IMR-90 (cell line): ENCODE measurements around the gene CUL3. TPM values are rescaled to one million over a fixed set of nuclear protein-coding genes. Genes with fewer than 3 reads are reported as not detected.

ENCODE experiments used
- ATAC-seq: fragments of 200-7000 bp; cut with Tn5 transposase; 2 replicates; pipeline ENCODE4 v1.9.1; 2020; ENCODE audit warnings: low read depth, mild to moderate bottlenecking, moderate library complexity
- BruUV-seq: library from RNA; stranded (reverse); fragments of 400-500 nt; replicated peaks from 2 replicates; lab custom pipeline; 2021; lab: Mats Ljungman, UMichigan
- CTCF ChIA-PET: fragments of 300-600 bp; formaldehyde crosslinking; extraction: SDS; loops from one replicate; lab custom pipeline; 2021; ENCODE audit warnings: antibody characterized with exemption; lab: Yijun Ruan, JAX
- POLR2A ChIA-PET: fragments of 300-600 bp; sonication (Branson Sonifier 250); formaldehyde crosslinking; loops from one replicate; lab custom pipeline; 2022; ENCODE audit warnings: antibody characterized with exemption; ENCODE audit not compliant: unreplicated experiment; lab: Charles Lee
- DNase-seq: peaks from one replicate; pipeline ENCODE4 v3.0.0; 2013
- H2AFZ ChIP-seq: replicated peaks from 2 replicates; pipeline ENCODE3; 2013; ENCODE audit warnings: low read length, mild to moderate bottlenecking; ENCODE audit not compliant: poor library complexity
- H2AK5ac ChIP-seq: 2 replicates; pipeline ENCODE4 v1.6.1; 2013; ENCODE audit warnings: low read depth, low read length, inconsistent platforms
- H2AK9ac ChIP-seq: replicated peaks from 2 replicates; pipeline ENCODE3; 2013; ENCODE audit warnings: mild to moderate bottlenecking, low read depth, low read length, moderate library complexity; ENCODE audit not compliant: poor library complexity
- H2BK120ac ChIP-seq: 2 replicates; pipeline ENCODE4 v1.6.1; 2013; ENCODE audit warnings: low read depth, low read length, inconsistent platforms
- H2BK15ac ChIP-seq: 3 replicates; pipeline ENCODE4 v1.6.1; 2013; ENCODE audit warnings: low read depth, low read length, inconsistent platforms
- H2BK20ac ChIP-seq: 2 replicates; pipeline ENCODE4 v1.6.1; 2013; ENCODE audit warnings: low read depth, mild to moderate bottlenecking, inconsistent platforms, low read length, moderate library complexity
- H2BK5ac ChIP-seq: 2 replicates; pipeline ENCODE4 v1.6.1; 2013; ENCODE audit warnings: mild to moderate bottlenecking, low read depth, low read length, inconsistent platforms; ENCODE audit not compliant: poor library complexity, severe bottlenecking
- H3K14ac ChIP-seq: replicated peaks from 2 replicates; pipeline ENCODE4 v1.6.1; 2013; ENCODE audit warnings: low read depth, low read length, inconsistent platforms
- H3K18ac ChIP-seq: 2 replicates; pipeline ENCODE4 v1.6.1; 2013; ENCODE audit warnings: low read depth, low read length, control low read depth
- H3K23ac ChIP-seq: 2 replicates; pipeline ENCODE4 v1.6.1; 2013; ENCODE audit warnings: low read depth, low read length, inconsistent platforms
- H3K27ac ChIP-seq: 2 replicates; pipeline ENCODE4 v1.5.1; 2013; ENCODE audit warnings: mild to moderate bottlenecking, control low read depth, low read length; ENCODE audit not compliant: insufficient read depth
- H3K27me3 ChIP-seq: 2 replicates; pipeline ENCODE4 v1.6.1; 2013; ENCODE audit warnings: low read length; ENCODE audit not compliant: control insufficient read depth, insufficient read depth
- H3K36me3 ChIP-seq: 2 replicates; pipeline ENCODE4 v1.6.1; 2013; ENCODE audit warnings: low read length, mixed read lengths; ENCODE audit not compliant: control insufficient read depth, insufficient read depth
- H3K4ac ChIP-seq: 2 replicates; pipeline ENCODE4 v1.6.1; 2013; ENCODE audit warnings: low read depth, low read length, inconsistent platforms
- H3K4me1 ChIP-seq: 2 replicates; pipeline ENCODE4 v1.6.1; 2013; ENCODE audit warnings: low read length, mixed read lengths; ENCODE audit not compliant: control insufficient read depth, insufficient read depth
- H3K4me2 ChIP-seq: 2 replicates; pipeline ENCODE4 v1.6.1; 2013; ENCODE audit warnings: low read depth, mild to moderate bottlenecking, control low read depth, low read length, moderate library complexity
- H3K4me3 ChIP-seq: 2 replicates; pipeline ENCODE4 v1.5.1; 2013; ENCODE audit warnings: low read depth, mild to moderate bottlenecking, control low read depth, low read length, moderate library complexity; ENCODE audit not compliant: insufficient read depth
- H3K56ac ChIP-seq: 2 replicates; pipeline ENCODE4 v1.6.1; 2013; ENCODE audit warnings: low read length, inconsistent platforms; ENCODE audit not compliant: insufficient read depth; ENCODE audit errors: extremely low read depth
- H3K79me1 ChIP-seq, 2 experiments: 2 replicates each; pipeline ENCODE4 v1.6.1; 2013; ENCODE audit warnings: low read length in 2 of 2, inconsistent platforms in 1 of 2, low read depth in 1 of 2
- H3K9ac ChIP-seq: 2 replicates; pipeline ENCODE4 v1.6.1; 2013; ENCODE audit warnings: low read depth, low read length, control low read depth
- H3K9me1 ChIP-seq: 2 replicates; pipeline ENCODE4 v1.6.1; 2013; ENCODE audit warnings: low read length, inconsistent platforms; ENCODE audit not compliant: insufficient read depth
- H3K9me3 ChIP-seq: 2 replicates; pipeline ENCODE4 v1.6.1; 2013; ENCODE audit warnings: low read length; ENCODE audit not compliant: control insufficient read depth, insufficient read depth
- H4K20me1 ChIP-seq: 2 replicates; pipeline ENCODE4 v1.6.1; 2013; ENCODE audit warnings: low read length, inconsistent platforms; ENCODE audit not compliant: insufficient read depth
- H4K5ac ChIP-seq: 2 replicates; pipeline ENCODE4 v1.6.1; 2013; ENCODE audit warnings: mild to moderate bottlenecking, low read depth, low read length, control low read depth
- H4K8ac ChIP-seq, 2 experiments: 2 replicates each; pipeline ENCODE4 v1.6.1; 2013; ENCODE audit warnings: low read depth in 2 of 2, low read length in 2 of 2, control low read depth in 1 of 2, inconsistent platforms in 1 of 2
- H4K91ac ChIP-seq: 2 replicates; pipeline ENCODE4 v1.6.1; 2013; ENCODE audit warnings: low read depth, low read length, inconsistent platforms; ENCODE audit not compliant: insufficient read depth
- BHLHE40 ChIP-seq: fragments of 150-350 bp; IDR thresholded peaks from 2 replicates; pipeline ENCODE4 v1.6.1; 2016; ENCODE audit warnings: mild to moderate bottlenecking, low read depth, low read length
- CEBPB ChIP-seq: IDR thresholded peaks from 2 replicates; pipeline ENCODE4 v1.6.1; 2012; ENCODE audit warnings: low read depth, low read length, improper control_type of control experiment
- CHD1 ChIP-seq: IDR thresholded peaks from 2 replicates; pipeline ENCODE4 v1.6.1; 2012; ENCODE audit warnings: low read depth, low read length, improper control_type of control experiment
- CTCF ChIP-seq: conservative IDR thresholded peaks from 2 replicates; pipeline ENCODE4 v1.5.1; 2012; ENCODE audit warnings: mild to moderate bottlenecking, low read depth, low read length, improper control_type of control experiment
- ELK1 ChIP-seq: fragments of 150-350 bp; IDR thresholded peaks from 2 replicates; pipeline ENCODE4 v1.6.1; 2016; ENCODE audit warnings: low read depth, mild to moderate bottlenecking, low read length, moderate library complexity, borderline replicate concordance
- FOS ChIP-seq: fragments of 150-350 bp; IDR thresholded peaks from 2 replicates; pipeline ENCODE4 v1.6.1; 2016; ENCODE audit warnings: low read depth, low read length
- MAFK ChIP-seq: IDR thresholded peaks from 2 replicates; pipeline ENCODE4 v1.6.1; 2012; ENCODE audit warnings: low read depth, low read length, improper control_type of control experiment
- MAZ ChIP-seq: IDR thresholded peaks from 2 replicates; pipeline ENCODE4 v1.6.1; 2012; ENCODE audit warnings: low read depth, mild to moderate bottlenecking, low read length, improper control_type of control experiment, moderate library complexity, borderline replicate concordance
- MXI1 ChIP-seq: IDR thresholded peaks from 2 replicates; pipeline ENCODE4 v1.6.1; 2012; ENCODE audit warnings: low read depth, mild to moderate bottlenecking, low read length, moderate library complexity, borderline replicate concordance
- NFE2L2 ChIP-seq: fragments of 150-350 bp; IDR thresholded peaks from 2 replicates; pipeline ENCODE4 v1.6.1; 2016; ENCODE audit warnings: low read depth, mild to moderate bottlenecking, low read length
- POLR2A ChIP-seq: IDR thresholded peaks from 2 replicates; pipeline ENCODE4 v1.6.1; 2012; ENCODE audit warnings: mild to moderate bottlenecking, low read depth, low read length
- RCOR1 ChIP-seq: IDR thresholded peaks from 2 replicates; pipeline ENCODE4 v1.6.1; 2012; ENCODE audit warnings: mild to moderate bottlenecking, low read length, improper control_type of control experiment; ENCODE audit not compliant: insufficient replicate concordance
- RFX5 ChIP-seq: IDR thresholded peaks from 2 replicates; pipeline ENCODE4 v1.8.0; 2012; ENCODE audit warnings: low read depth, mild to moderate bottlenecking, low read length, moderate library complexity
- SMC3 ChIP-seq: fragments of 150-350 bp; IDR thresholded peaks from 2 replicates; pipeline ENCODE4 v1.6.1; 2016; ENCODE audit warnings: low read depth, mild to moderate bottlenecking, antibody characterized with exemption, low read length, moderate library complexity
- USF2 ChIP-seq: fragments of 150-350 bp; IDR thresholded peaks from 2 replicates; pipeline ENCODE4 v1.6.1; 2017; ENCODE audit warnings: mild to moderate bottlenecking, antibody characterized with exemption, low read length, low read depth
- WGBS, 2 experiments: methylation state at CpG; one replicate each; pipeline versions ENCODE4 v1.1.5 to v1.1.7; 2013; ENCODE audit warnings: missing lambda C conversion rate in 2 of 2; ENCODE audit not compliant: insufficient read length in 1 of 2; ENCODE audit errors: extremely low coverage in 2 of 2; 5-methylcytosine and 5-hydroxymethylcytosine counted together
- dilution Hi-C: fragments of 300-500 bp; cut with HindIII; formaldehyde crosslinking; loops from one replicate; pipeline ENCODE4 v1.14.3; 2018; ENCODE audit warnings: low sequenced_read_pairs; ENCODE audit not compliant: unreplicated experiment
- in situ Hi-C: fragments of 300-500 bp; cut with MboI; formaldehyde crosslinking; loops from 3 replicates; pipeline ENCODE4 v1.14.3; 2019; ENCODE audit warnings: low sequenced_read_pairs, inconsistent platforms, mixed read lengths
- intact Hi-C: fragments of 100-400 bp; cut with micrococcal nuclease; formaldehyde crosslinking; loops from 2 replicates; pipeline ENCODE4 v1.10.0; 2022
- polyA plus RNA-seq, 3 experiments: library from polyadenylated mRNA; depleted of rRNA; stranded (reverse); fragments of >200 nt; gene quantifications; 2 replicates each; pipeline ENCODE4 v1.2.3, GENCODE V29; 2012; ENCODE audit warnings: low replicate concordance in 1 of 3
- total RNA-seq: library from RNA; depleted of rRNA; stranded (reverse); fragments of >200 nt; gene quantifications from 2 replicates; pipeline ENCODE4 v1.2.3, GENCODE V29; 2012

Gene CUL3
- total and polyA plus RNA-seq, 2 of the 4 experiments (the other 2 are of a cell fraction): 33.7 to 45.7 TPM

GRCh38 chr2:224594840-224595239 lies 9.7 kb upstream of the CUL3 start:
- dilution Hi-C loops (no loop called here), in situ Hi-C loops (no loop called here), intact Hi-C loops (no loop called here)
- no peak overlapping the region for H4K91ac ChIP-seq
- no peak overlapping the region for H3K27ac ChIP-seq
- H4K8ac ChIP-seq: no peak overlapping the region
- peak; percentile 18 for DNase-seq
- no peak overlapping the region for H2AK9ac ChIP-seq
- no TSS peak for BruUV-seq
- no peak overlapping the region for H4K5ac ChIP-seq
- H3K36me3 ChIP-seq: no peaks in the 10 kb centered on the region
- ChIA-PET CTCF (interaction anchor here (1.0 kb wide), 1 partner anchor 11 kb away, joined by 3 read pairs; no protein-coding TSS in a partner anchor), POLR2A (no interaction called here)
- H3K79me1 ChIP-seq: no peaks in the 10 kb centered on the region
- H3K14ac ChIP-seq: no peak overlapping the region
- H3K4ac ChIP-seq: no peak overlapping the region
- WGBS, 2 experiments: no CpG with 5 or more reads among the region's 5 CpGs
- H2BK120ac ChIP-seq: no peak overlapping the region
- H2BK15ac ChIP-seq: no peak overlapping the region
- H3K9me3 ChIP-seq: no peaks in the 10 kb centered on the region
- H3K4me1 ChIP-seq: no peaks in the 10 kb centered on the region
- no peak overlapping the region for H2AFZ ChIP-seq
- H3K9me1 ChIP-seq: no peaks in the 10 kb centered on the region; the same call in 1 of the 2 replicates
- no peak overlapping the region for H3K18ac ChIP-seq
- no peak overlapping the region for H2AK5ac ChIP-seq
- H3K23ac ChIP-seq: no peak overlapping the region
- H2BK5ac ChIP-seq: no peak overlapping the region
- TF ChIP-seq BHLHE40: no peak
- no peak for TF ChIP-seq RCOR1
- TF ChIP-seq SMC3: no peak
- no peak for TF ChIP-seq CTCF
- TF ChIP-seq ELK1: no peak
- TF ChIP-seq NFE2L2: no peak
- TF ChIP-seq USF2: no peak
- no peak for TF ChIP-seq CHD1
- no peak for TF ChIP-seq MAZ
- TF ChIP-seq MXI1: no peak
- no peak for TF ChIP-seq CEBPB
- no peak for TF ChIP-seq FOS
- TF ChIP-seq POLR2A: no peak
- TF ChIP-seq RFX5: no peak
- TF ChIP-seq MAFK: no peak
- H3K56ac ChIP-seq: no peak overlapping the region
- no peaks in the 10 kb centered on the region for H4K20me1 ChIP-seq
- H3K9ac ChIP-seq: no peak overlapping the region
- 0 out of 2 replicates have a peak, but pooled peaks have one; percentile 17 for ATAC-seq
- H2BK20ac ChIP-seq: no peak overlapping the region
- no peak overlapping the region for H3K4me3 ChIP-seq
- H3K4me2 ChIP-seq: no peak overlapping the region
- H3K27me3 ChIP-seq: no peaks in the 10 kb centered on the region
